Measurements from ENCODE around the gene AP1S1. TPM values are rescaled to one million over a fixed set of nuclear protein-coding genes. Genes with fewer than 3 reads are reported as not detected.
"Not testable (repeated sequence)": the region's sequence is repeated elsewhere in the genome, so short reads cannot be mapped to it uniquely, and the experiment has no call there.

AP1S1 gene
- total RNA-seq, 1 donor from 2014 or later, result 53.3 TPM

- DNase-seq (ENCODE audit: low read depth), result not testable (repeated sequence)
Measured at GRCh38 chr7:101199522-101199921, 45.2 kb downstream of the AP1S1 start.

- DNase-seq (ENCODE audit: low read depth), result no peak
Measured at GRCh38 chr7:101200504-101200861, 46.2 kb downstream of the AP1S1 start.

GRCh38 chr7:101200862-101201599 is 46.8 kb downstream of the AP1S1 start, which contains the start of gene MOGAT3:
MOGAT3 (minus strand) TSS chr7:101201036; CDS start chr7:101200854, 182 bp downstream.
- DNase-seq (ENCODE audit: low read depth), result no peak

GRCh38 chr7:101201695-101202602 is 47.7 kb downstream of the AP1S1 start:
- DNase-seq (ENCODE audit: low read depth), result no peak

GRCh38 chr7:101202603-101202918 is 48.3 kb downstream of the AP1S1 start:
- no peak for DNase-seq (ENCODE audit: low read depth)

GRCh38 chr7:101203740-101204738 is 49.8 kb downstream of the AP1S1 start:
- DNase-seq (ENCODE audit: low read depth), result not testable (repeated sequence)

- no peak for DNase-seq (ENCODE audit: low read depth)
Measured at GRCh38 chr7:101205901-101206664, 51.8 kb downstream of the AP1S1 start.

GRCh38 chr7:101206665-101207042 is 52.4 kb downstream of the AP1S1 start:
- DNase-seq (ENCODE audit: low read depth), result no peak

GRCh38 chr7:101207459-101207858 is 53.2 kb downstream of the AP1S1 start:
- no peak for DNase-seq (ENCODE audit: low read depth)

- DNase-seq (ENCODE audit: low read depth), result no peak
Measured at GRCh38 chr7:101208794-101209193, 54.5 kb downstream of the AP1S1 start.

- no peak for DNase-seq (ENCODE audit: low read depth)
Measured at GRCh38 chr7:101210143-101210542, 55.9 kb downstream of the AP1S1 start.

Small RNA genes within 50 kb of the gene (microRNA-seq; reads per million reads assigned to microRNA genes)
- not detected for gene MIR4653

Other genes starting within 250 kb of the AP1S1 start
- gene MUC3A, start 204.9 kb upstream of the AP1S1 start, total RNA-seq, result not detected in 2 replicates
- not detected in 2 replicates for gene MUC12, start 184.9 kb upstream of the AP1S1 start, total RNA-seq
- gene MUC17, start 134.4 kb upstream of the AP1S1 start, total RNA-seq, result not detected in 2 replicates
- gene TRIM56, start 69.0 kb upstream of the AP1S1 start, total RNA-seq, result 7.8 and 7.9 TPM in 2 replicates
- gene SERPINE1, start 27.4 kb upstream of the AP1S1 start, total RNA-seq, result 26.6 and 31.9 TPM in 2 replicates
- not detected in 2 replicates for gene VGF, start 11.1 kb downstream of the AP1S1 start, total RNA-seq
- not detected in 2 replicates for gene NAT16, start 25.8 kb downstream of the AP1S1 start, total RNA-seq
- gene MOGAT3, start 46.6 kb downstream of the AP1S1 start, total RNA-seq, result not detected in 2 replicates
- gene PLOD3, start 63.1 kb downstream of the AP1S1 start, total RNA-seq, result 59.0 and 60.8 TPM in 2 replicates
- gene ZNHIT1, start 63.7 kb downstream of the AP1S1 start, total RNA-seq, result 103 and 116 TPM in 2 replicates
- gene CLDN15, start 83.3 kb downstream of the AP1S1 start, total RNA-seq, result 3.8 and 6.6 TPM in 2 replicates
- 314 and 333 TPM in 2 replicates for gene FIS1, start 90.6 kb downstream of the AP1S1 start, total RNA-seq
- 28.7 and 28.8 TPM in 2 replicates for gene IFT22, start 167.3 kb downstream of the AP1S1 start, total RNA-seq
- 0.19 TPM in 1 of 2 replicates, not detected in the other for gene COL26A1, start 208.4 kb downstream of the AP1S1 start, total RNA-seq